ENCODE data around the gene ZMYM4. TPM values are rescaled to one million over a fixed set of nuclear protein-coding genes. Genes with fewer than 3 reads are reported as not detected.

The ZMYM4 gene
- polyA plus RNA-seq, 4 donors = 62.3 to 84.8 (median 70.6) TPM

DNA sequence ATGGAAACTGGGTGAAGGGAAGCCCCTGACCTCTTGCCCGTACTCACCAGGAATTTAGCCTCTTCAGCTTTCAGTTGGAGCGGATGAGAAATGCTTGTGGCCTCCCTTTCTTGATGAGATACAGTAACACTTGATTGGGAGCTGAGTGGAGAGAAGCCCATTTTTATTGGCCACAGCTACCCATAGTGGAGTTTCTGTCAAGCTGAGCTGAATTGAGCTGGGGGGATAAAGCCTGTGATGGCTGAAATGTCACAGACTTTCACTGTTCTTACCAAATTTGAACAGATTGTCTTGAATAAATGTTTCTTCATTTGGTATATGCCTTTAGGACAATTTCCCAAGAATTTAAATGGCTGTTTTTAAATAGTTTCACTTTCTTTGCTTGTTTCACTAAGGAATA is 125.9 kb downstream of the ZMYM4 start:
- DNase-seq (ENCODE audit: low read depth in 4 of 4, low spot score in 3 of 4) = no peak

DNA sequence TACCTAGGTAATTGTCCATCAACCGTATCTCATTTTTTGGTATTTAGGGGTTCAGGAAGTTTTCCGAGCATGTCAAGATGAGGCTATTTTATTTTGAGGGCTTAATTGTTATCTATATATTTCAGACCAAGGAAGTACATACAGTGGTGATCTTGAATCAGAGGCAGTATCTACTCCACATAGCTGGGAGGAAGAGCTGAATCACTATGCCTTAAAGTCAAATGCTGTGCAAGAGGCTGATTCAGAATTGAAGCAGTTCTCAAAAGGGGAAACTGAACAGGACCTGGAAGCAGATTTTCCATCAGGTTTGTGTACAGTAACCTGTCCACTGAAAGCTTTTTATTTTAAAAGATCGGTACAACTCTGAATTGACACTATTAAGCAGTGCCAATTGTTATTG is 130.2 kb downstream of the ZMYM4 start:
- no peak for DNase-seq (ENCODE audit: low read depth in 4 of 4, low spot score in 3 of 4)

DNA sequence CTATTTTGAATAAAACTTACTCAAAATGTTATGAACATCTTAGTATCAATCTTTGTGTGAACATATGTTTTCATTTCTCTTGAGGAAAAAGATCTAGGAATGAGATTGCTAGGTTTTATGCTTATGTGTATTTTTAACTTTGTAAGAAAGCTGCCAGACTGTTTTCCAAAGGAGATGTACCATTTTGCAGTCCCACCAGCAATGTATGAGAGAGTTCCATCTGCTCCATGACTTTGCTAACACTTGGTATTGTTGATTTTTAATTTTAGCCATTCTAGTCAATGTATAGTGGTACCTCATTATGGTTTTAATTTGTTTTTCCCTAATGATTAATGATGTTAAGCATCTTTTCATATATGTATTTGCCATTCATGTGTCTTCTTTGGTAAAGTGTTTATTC is 132.5 kb downstream of the ZMYM4 start:
- DNase-seq (ENCODE audit: low read depth in 4 of 4, low spot score in 3 of 4) = no peak

DNA sequence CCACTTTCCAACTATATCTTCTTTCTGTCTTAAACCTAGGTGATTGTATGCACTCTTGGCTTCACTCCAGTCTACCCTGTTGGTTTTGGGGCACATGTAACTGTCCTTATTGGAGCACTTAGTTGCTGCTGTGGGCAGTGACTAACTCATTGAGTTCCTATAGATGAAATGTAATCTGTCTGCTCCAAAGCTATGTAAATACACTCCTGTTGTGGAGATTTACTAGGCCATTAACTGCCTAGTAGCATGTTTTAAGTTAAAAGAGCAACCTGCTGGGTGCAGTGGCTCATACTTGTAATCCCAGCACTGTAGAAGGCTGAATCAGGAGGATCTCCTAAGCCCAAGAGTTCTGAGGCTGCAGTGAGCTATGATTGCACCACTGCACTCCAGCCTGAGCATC is 137.6 kb downstream of the ZMYM4 start:
- DNase-seq (ENCODE audit: low read depth in 4 of 4, low spot score in 3 of 4) = no peak

DNA sequence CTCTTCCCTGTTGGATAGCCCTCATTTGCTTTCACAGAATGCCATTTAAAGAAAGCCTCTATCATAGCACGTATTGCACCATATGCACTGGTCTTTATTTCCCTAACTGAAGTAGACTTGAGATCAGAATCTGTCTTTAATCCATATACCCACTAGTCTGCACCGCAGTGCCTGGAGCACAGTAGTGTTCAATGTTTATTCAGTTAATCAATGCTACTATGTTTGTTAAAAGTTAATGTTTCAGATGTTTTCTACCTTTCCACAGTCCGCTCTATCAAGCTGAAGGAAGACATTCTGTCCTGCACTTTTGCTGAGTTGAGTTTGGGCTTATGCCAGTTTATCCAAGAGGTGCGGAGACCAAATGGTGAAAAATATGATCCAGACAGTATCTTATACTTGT is 139.2 kb downstream of the ZMYM4 start:
- DNase-seq (ENCODE audit: low read depth in 4 of 4, low spot score in 3 of 4) = no peak

DNA sequence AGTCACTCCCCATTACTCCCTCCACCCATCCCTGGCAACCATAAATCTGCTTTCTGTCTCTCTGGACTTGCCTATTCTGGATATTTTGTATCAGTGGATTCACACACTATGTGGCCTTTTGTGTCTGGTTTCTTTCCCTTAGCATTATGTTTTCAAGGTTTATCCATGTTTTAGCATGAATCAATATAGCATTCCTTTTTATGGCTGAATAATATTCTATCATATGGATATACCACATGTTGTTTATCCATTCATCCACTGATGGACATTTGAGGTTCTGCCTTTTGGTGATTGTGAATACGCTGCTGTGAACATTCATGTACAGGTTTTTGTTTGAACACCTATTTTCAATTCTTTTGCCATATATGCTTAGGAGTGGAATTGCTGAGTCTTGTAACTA is 140.4 kb downstream of the ZMYM4 start:
- DNase-seq (ENCODE audit: low read depth in 4 of 4, low spot score in 3 of 4) = no peak

DNA sequence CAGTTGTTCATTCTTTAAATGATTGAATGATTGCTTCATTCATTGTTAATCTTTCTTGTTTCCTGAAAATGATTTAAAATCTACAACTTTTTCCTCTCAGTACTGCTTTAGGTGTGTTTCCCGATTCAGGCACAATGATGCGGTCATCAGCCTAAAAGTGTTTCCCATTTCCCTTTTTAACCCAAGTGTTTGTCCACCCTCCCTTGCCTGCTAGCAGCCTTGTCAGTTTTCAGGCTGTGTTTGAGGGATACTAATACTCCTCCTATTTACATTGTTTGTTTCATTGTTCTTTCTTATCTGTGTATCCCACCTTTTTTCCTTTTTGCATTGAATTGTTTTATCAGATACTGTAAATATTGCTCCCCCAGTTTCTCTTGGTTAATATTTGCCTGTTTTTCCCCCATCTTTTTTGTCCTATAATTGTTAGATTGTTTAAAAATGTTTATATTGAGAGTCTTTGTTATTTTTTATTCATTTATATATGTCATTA is 157.6 kb downstream of the ZMYM4 start:
- no peak for DNase-seq (ENCODE audit: low read depth in 4 of 4, low spot score in 3 of 4)

DNA sequence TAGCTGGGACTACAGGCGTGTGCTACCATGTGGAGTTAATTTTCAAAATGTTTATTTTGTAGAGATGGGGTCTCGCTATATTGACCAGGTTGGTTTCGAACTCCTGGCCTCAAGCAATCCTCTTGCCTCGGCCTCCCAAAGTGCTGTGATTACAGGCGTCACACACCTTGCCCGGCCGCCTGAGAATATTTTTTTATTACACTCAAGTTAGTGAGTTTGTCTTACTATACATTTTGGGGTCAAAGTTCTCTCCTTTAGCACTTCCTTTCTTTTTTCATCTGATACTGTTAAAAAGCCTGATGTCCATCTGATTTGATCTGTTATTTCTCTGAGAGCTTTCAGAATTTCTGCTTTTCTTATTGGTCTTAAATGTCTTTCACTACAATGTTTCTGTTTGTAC is 159.9 kb downstream of the ZMYM4 start:
- no peak for DNase-seq (ENCODE audit: low read depth in 4 of 4, low spot score in 3 of 4)

DNA sequence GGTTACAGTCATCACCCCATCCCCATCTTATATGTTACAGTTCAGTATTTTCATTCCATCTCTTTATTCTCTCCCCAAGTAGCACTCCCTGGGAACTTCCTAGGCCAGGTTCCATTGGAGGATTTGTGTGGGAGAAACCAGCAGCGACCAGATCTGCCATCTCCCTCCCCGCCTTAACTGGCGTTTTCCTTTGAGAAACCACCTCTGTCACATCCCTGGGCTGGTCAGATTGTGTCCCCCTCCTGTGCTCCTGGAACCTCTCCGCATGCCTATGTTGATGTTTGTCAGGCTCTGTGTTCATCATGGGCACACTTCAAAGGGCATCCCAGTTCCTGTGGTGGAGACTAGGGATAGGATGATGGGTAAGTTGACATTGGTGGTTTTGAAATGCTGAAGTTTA is 162.3 kb downstream of the ZMYM4 start:
- no peak for DNase-seq (ENCODE audit: low read depth in 4 of 4, low spot score in 3 of 4)

DNA sequence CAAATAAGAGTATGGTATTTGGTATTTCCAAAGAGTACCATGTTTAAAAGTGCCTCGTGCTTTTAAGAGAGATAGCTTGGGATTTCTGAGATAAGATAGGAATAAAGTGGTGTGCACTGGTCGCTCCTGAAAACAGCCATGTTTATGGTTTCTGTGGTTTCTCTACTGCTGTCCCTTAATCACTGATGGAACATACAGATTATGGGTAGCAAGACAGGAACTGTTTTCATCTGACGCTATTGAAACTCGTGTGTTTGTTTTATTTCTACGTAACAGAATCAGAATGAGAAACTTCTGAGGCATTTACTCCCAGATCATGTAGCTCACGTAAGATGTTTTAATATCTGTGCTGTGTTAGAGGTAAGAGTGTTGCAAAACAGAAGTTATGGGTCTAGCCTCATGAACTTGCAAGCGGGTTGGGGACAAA is 162.7 kb downstream of the ZMYM4 start:
- no peak for DNase-seq (ENCODE audit: low read depth in 4 of 4, low spot score in 3 of 4)

DNA sequence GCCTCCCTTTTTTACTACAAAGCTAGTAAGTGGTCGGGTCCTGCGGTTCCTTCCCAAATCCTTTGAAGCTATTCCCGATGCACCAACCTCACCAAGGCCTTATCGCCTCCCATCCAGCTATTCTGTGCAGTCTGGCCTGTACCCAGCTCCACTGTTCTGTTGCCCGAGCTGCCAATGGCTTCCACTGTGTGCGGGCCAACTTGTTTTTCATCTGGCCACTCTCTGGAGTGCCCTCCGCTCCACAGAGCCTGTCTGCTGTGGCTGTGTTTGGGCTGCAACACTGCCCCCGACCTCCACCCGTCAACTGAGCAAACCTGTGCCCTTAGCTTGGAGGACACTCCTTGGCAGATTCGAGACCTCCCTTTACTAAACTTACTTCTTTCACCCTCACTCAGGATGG is 163.7 kb downstream of the ZMYM4 start:
- DNase-seq (ENCODE audit: low read depth in 4 of 4, low spot score in 3 of 4) = no peak

DNA sequence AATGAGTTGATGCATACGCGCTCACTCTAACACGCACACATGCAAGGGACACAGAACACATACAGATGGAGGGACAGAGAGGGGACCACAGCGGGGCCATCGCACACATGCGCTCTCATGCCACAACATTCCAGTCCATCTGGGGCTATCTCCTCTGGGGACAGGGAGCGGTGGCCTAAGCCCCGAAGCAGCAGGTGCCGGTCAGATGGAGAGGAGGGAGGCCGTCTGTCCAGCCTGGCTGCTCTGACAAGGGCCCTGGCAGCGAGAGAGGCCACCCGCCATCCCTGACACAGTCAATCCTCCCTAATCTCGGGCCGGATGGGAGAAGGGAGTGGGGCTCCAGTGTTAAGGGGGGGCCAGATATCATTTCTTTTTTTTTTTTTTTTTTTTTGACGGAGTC is 165.2 kb downstream of the ZMYM4 start:
- DNase-seq (ENCODE audit: low read depth in 4 of 4, low spot score in 3 of 4) = no peak

DNA sequence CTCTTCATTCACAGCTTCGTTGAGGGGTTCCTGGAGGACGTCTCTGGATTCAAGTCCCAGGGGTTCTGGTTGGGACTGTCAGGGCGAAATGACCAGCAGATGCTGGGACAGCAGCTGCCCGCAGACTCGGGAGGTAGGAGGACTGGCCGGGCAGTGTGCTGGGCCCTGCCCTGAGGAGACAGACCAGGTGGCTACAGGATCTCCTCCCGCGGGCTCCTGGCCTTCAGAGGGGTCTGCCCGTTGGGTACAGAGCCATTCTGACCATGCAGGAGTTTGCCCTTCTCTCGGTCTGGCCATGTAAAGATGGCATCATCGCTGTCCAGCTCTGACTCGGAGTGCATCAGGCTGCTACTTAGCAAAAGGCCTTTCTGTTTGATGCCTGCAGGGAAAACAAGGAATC is 166.2 kb downstream of the ZMYM4 start:
- no peak for DNase-seq (ENCODE audit: low read depth in 4 of 4, low spot score in 3 of 4)

DNA sequence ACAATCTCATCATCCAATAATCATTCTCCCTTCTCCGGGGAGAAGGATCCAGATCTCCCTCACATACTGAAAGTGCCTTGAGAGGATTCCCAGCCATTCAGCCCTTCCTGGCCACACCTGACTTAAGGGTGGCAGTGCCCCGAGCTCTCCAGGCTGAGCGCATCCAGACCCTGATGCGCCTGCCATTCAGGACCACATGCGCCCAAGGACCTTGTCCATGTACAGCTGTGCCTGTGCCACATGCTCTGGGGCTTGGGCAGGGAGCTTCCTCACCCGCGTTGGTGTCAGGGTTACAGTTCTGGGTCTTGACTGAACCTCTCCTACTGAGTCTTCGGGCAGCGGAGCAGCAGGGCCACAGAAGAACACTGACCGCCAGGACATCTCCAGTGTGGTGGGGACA is 167.6 kb downstream of the ZMYM4 start:
- DNase-seq (ENCODE audit: low read depth in 4 of 4, low spot score in 3 of 4) = no peak

DNA sequence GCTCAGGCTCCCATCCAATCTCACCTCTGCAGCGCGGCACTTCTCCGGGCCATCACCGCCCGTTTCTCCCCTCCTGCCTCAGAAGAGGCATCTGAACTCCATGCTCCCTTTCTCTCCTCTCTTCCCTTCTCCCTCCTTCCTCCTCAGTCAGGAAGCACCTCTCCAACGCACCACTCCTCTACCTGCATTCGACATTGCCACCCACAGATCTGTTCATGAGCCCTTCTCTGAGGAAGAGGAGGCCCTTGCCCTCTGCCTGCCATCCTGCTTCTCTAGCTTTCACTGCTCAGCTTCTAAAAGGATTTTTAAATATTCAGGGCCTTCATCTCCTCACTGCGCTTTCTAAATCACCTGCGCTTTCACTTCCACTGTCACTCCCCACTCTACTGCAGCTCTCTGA is 168.7 kb downstream of the ZMYM4 start:
- DNase-seq (ENCODE audit: low read depth in 4 of 4, low spot score in 3 of 4) = no peak

DNA sequence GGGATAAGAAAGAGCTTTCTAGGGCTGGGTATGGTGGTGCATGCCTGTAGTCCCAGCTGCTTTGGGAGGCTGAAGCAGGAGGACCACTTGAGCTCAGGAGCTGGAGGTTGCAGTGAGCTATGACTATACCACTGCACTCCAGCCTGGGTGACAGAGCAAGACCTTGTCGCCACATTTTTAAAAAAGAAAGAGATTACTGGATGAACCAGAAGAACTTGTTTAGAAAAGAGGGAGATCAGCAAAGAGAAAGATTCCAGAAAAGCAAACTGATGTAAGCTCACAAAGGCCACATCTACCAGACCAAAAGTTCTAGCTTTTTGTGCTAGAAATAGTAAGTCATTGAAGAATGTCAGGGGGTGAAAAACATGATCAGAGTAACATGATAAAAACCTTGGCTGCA is 171.1 kb downstream of the ZMYM4 start:
- no peak for DNase-seq (ENCODE audit: low read depth in 4 of 4, low spot score in 3 of 4)

DNA sequence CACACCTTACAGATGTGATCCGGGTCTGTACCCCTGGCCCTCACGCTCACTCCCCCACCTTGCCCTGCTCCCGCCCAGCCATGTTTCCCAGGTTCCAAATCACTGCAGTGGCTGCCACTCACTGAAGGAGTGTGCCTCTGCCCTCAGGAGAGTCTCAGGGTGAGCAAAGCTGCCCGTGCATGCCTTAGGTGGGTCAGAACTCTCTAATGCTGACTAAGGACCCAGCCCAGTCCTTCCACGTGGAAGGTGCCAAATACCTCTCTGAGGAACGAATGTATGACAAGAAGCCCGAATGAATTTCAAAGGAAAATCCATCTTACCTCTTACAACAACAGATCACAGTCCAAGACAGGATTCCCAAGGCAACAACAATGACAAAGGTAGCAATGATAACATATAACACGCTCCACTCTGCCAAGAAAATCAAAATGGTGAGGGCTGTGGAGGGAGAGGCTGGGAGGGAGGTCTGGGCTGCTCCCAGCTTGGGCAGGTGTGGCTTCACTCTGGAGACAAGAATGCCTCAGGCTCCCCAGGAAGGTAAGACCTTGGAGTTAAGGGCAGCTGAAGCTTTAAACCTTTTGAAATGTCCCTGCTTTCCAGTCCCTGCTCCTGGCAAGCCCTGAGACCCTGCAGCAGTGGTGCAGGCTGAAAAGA is 173.5 kb downstream of the ZMYM4 start:
- DNase-seq (ENCODE audit: low read depth in 4 of 4, low spot score in 3 of 4) = no peak

DNA sequence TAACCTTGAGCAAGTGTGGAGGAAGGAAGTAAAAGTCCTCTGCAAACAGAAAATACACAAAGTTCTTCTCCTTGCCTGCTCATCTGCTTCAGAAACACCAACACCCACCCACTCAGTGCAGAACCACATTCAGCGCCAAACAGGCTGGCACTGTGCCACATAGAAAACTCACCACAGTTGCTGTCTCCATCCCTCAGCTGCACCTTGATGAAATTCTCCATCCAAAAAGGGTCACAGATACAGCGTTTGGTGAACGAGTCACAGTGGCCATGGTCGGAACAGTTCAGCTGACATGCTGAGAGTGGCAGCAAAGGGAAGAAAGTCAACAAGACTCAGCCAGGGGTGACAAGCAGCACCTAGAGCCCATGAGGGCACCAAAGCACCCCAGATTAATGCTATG is 174.2 kb downstream of the ZMYM4 start:
- no peak for DNase-seq (ENCODE audit: low read depth in 4 of 4, low spot score in 3 of 4)

DNA sequence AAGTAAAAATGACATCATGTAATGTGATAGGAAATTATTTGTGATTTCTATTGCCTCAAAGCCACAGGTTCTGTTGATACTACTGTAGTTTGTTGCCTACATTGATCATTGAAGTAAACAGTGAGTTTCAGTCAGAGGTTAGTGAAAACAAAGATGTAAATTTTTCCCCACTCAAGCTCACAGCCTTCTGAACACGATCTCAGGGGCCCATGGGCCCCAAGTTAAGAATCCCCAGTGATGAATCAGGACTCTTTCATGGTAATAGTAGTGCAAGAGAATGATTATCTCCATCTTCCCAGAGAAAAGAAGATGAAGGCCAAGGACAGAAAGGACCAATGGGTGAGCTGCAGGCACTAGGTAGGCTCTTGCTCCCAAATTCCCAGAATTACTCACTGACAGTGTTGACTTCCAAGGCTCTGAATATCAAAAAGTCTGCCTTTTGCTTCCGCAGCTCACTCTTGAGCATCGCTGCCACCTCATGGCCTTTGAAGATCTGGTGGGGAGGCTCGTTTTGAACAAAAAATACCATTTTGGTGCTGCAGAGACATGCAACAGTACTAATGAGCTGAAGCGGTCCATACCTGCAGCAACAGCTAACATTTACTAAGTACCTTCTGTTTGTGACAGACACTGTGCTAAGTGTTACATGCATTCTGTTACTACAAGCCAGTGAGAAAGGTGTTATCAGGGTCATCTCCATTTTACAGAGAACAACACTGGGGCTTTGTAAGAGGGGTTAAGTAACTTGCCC is 175.4 kb downstream of the ZMYM4 start:
- no peak for DNase-seq (ENCODE audit: low read depth in 4 of 4, low spot score in 3 of 4)

DNA sequence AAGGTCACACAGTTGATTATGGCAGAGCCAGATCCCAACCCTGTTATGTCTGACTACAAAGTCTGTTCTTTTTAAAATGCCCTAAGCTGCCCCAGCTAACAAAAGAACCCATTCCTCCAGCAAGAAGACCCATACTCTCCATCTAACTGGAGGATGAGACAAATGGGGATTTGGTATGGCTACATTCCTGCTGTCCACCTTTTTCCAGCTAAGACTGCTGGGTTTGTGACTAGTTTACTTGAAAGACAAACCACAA is 175.9 kb downstream of the ZMYM4 start:
- DNase-seq (ENCODE audit: low read depth in 4 of 4, low spot score in 3 of 4) = no peak

DNA sequence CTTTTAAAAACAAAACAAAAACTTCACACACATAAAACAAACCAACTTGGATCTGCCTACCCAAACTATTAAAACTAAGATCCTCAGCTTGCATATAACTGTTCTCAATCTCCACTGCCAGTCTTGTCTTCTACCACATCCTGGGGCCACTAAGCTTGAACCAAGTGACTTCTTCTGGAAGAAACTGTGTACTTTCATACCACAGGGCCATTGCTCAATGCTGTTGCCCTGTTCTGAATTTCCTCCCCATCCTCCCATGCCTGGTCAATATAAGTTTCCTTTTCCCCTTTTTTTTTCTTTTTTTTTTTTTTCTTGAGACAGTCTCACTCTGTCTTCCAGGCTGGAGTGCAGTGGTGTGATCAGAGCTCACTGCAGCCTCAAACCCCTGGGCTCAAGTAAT is 178.8 kb downstream of the ZMYM4 start:
- DNase-seq (ENCODE audit: low read depth in 4 of 4, low spot score in 3 of 4) = no peak

DNA sequence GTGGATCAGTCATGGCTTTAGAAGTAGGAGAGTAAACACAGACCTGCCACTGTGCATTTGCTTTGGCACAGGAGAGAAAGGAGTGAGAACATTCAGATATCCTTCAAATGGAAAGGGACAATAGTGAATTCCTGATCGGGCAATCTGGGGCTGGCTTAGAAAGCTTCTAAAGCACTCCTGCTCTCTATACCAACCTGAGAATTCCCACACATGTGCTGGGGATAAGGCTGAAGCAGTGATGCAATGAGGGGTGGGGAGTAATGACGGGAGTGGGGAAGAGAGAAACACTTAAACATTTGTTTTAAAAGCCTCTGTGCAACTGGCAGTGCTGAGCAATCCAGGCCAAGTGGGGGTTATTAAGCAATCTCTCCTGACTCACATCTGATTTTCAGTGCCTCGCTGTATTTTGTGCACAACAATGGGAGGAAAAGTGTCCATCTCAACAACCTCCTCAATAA is 179.9 kb downstream of the ZMYM4 start:
- DNase-seq (ENCODE audit: low read depth in 4 of 4, low spot score in 3 of 4) = no peak

Measured in left renal pelvis (tissue), 4 donors.